Nephron (organoid): ENCODE results near the gene ZSCAN5C.
"Not testable (repeated sequence)": the region's sequence is repeated elsewhere in the genome, so short reads cannot be mapped to it uniquely, and the experiment has no call there.

Experiments used
- H3K27ac Mint-ChIP-seq, 3 experiments: 2 replicates each; pipeline ENCODE4 v1.8.0; 2020; ENCODE audit warnings: mixed read lengths in 3 of 3, mild to moderate bottlenecking in 2 of 3, moderate library complexity in 1 of 3
- H3K27me3 Mint-ChIP-seq: 2 replicates; pipeline ENCODE4 v1.8.0; 2021; ENCODE audit warnings: low read depth, mild to moderate bottlenecking, moderate library complexity, mixed read lengths
- H3K36me3 Mint-ChIP-seq: 2 replicates; pipeline ENCODE4 v1.8.0; 2020; ENCODE audit warnings: low read depth, mixed read lengths
- H3K4me1 Mint-ChIP-seq: 2 replicates; pipeline ENCODE4 v1.8.0; 2020; ENCODE audit warnings: mixed read lengths
- H3K4me3 Mint-ChIP-seq, 3 experiments: 2 replicates each; pipeline ENCODE4 v1.8.0; 2020; ENCODE audit warnings: mild to moderate bottlenecking in 3 of 3, mixed read lengths in 3 of 3, moderate library complexity in 2 of 3
- H3K9me3 Mint-ChIP-seq: 2 replicates; pipeline ENCODE4 v1.8.0; 2020; ENCODE audit warnings: mixed read lengths
- CTCF ChIP-seq, 3 experiments: fragments of 200-600 bp; sonication (generic); IDR thresholded peaks; one replicate each; pipeline ENCODE4 v1.5.0; 2021; ENCODE audit warnings: antibody characterized with exemption in 3 of 3; ENCODE audit not compliant: unreplicated experiment in 3 of 3

ZSCAN5C gene

GRCh38 chr19:56222901-56223300 is 20.8 kb downstream of the ZSCAN5C start:
- H3K36me3 Mint-ChIP-seq, result peaks cover 22% of the 10 kb centered on the region
- no peak overlapping the region for H3K4me3 Mint-ChIP-seq
- no peak overlapping the region for H3K27ac Mint-ChIP-seq
- peaks cover 2% of the 10 kb centered on the region for H3K9me3 Mint-ChIP-seq
- H3K27me3 Mint-ChIP-seq, result peaks cover 5% of the 10 kb centered on the region
- H3K4me1 Mint-ChIP-seq, result no peaks in the 10 kb centered on the region
- TF ChIP-seq CTCF (IDR thresholded peaks at IDR 0.05; ENCODE audit: unreplicated experiment in 3 of 3), result no peak

DNA sequence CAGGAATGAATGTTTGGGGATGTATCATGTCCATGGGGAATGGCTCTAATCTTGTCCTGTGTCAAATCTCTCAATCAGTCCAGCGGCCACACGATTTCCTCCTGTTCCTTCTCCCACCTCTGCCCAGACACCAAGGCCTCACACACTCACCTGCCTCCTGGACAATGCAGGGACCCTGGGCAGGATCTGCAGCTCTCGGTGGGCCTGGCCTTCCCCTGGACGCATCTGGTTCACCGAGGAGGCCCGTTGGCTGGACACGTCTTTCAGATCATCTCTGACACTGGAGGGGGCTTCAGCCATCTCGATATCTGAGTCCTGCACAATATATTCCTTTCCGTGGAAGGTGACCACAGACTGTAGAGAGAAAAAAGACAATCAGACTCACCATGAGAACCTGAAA is 21.4 kb downstream of the ZSCAN5C start:
- Mint-ChIP-seq H3K4me3 (no peak overlapping the region), H3K27me3 (no peaks in the 10 kb centered on the region), H3K27ac (no peak overlapping the region), H3K9me3 (peaks cover 2% of the 10 kb centered on the region), H3K36me3 (peaks cover 22% of the 10 kb centered on the region), H3K4me1 (no peaks in the 10 kb centered on the region)
- TF ChIP-seq CTCF (IDR thresholded peaks at IDR 0.05; ENCODE audit: unreplicated experiment in 3 of 3), result no peak

- peaks cover 4% of the 10 kb centered on the region for H3K27me3 Mint-ChIP-seq
- H3K4me3 Mint-ChIP-seq, result no peak overlapping the region
- H3K9me3 Mint-ChIP-seq, result no peaks in the 10 kb centered on the region
- no peaks in the 10 kb centered on the region for H3K4me1 Mint-ChIP-seq
- peaks cover 5% of the 10 kb centered on the region for H3K36me3 Mint-ChIP-seq
- H3K27ac Mint-ChIP-seq, result no peak overlapping the region
- TF ChIP-seq CTCF (IDR thresholded peaks at IDR 0.05; ENCODE audit: unreplicated experiment in 3 of 3), result no peak
These were observed 43.2 kb downstream of the ZSCAN5C start for GRCh38 chr19:56245121-56245740.

DNA sequence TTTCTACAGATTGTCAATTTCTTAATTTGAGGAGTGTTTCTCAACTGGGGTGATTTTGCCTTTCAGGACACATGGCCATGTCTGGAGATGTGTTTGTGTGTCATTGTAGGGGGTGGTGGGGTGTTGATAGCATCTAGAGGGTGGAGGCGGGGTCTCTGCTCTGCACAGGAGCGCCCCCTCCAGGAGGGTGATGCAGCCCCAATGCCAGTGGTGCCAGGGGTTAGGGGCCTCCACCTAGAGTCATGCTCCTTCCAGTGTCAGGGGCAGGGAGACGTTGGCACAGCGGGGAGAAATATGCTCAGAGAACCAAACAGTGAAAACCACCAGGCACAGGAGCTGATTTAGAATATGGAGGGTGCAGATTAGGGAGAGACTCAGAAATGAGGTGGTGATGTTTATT is 43.7 kb downstream of the ZSCAN5C start:
- not testable (repeated sequence) for H3K4me1 Mint-ChIP-seq, H3K27ac Mint-ChIP-seq, H3K36me3 Mint-ChIP-seq, H3K27me3 Mint-ChIP-seq, H3K4me3 Mint-ChIP-seq, H3K9me3 Mint-ChIP-seq

- not testable (repeated sequence) for H3K9me3 Mint-ChIP-seq, H3K27ac Mint-ChIP-seq, H3K4me1 Mint-ChIP-seq, H3K4me3 Mint-ChIP-seq, H3K27me3 Mint-ChIP-seq
- H3K36me3 Mint-ChIP-seq, result peaks cover 12% of the 10 kb centered on the region
These were observed 46.8 kb downstream of the ZSCAN5C start for GRCh38 chr19:56248736-56249338.

DNA sequence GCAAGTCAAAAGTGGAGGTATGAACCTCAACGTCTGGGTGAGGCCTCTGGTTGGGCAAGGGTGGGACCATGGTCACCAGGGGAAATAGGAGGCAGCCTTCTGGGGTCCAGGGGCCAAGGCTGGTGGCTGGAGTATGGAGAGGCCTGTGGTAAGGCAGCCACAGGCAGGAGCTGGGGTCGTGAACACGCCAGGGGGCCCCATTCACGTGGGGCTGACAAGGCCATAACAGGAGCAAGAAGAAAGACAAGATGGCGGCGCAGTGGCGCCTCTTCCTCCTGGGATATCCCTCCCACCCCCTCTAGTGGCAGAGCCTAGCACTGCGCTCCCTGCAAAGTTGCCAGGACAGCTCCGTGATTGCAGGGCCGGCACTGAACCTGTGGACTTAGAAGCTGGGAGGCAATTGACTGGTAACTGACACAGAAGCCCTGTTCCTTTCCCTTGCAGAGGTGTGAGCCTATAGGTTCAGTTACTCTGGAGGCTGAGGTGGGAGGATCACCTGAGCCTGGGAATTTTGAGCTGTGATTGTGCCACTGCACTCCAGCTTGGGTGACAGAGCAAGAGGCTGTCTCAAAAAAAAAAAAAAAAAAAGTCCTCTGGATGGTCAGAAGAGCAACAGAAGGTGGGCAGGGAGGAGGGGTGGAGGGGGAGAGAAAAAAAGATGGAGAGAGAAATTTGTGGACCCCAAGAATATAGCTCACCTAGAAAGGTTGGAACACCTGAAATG is 50.8 kb downstream of the ZSCAN5C start:
- peak; percentile 67 to 77 (median 69) for TF ChIP-seq CTCF (IDR thresholded peaks at IDR 0.05; ENCODE audit: unreplicated experiment in 3 of 3)
- Mint-ChIP-seq H3K4me1 (no peaks in the 10 kb centered on the region), H3K27ac (peak overlapping the region; percentile 45 to 80 (median 54)), H3K36me3 (peaks cover 7% of the 10 kb centered on the region), H3K27me3 (no peaks in the 10 kb centered on the region), H3K4me3 (no peak overlapping the region), H3K9me3 (peaks cover 5% of the 10 kb centered on the region)

DNA sequence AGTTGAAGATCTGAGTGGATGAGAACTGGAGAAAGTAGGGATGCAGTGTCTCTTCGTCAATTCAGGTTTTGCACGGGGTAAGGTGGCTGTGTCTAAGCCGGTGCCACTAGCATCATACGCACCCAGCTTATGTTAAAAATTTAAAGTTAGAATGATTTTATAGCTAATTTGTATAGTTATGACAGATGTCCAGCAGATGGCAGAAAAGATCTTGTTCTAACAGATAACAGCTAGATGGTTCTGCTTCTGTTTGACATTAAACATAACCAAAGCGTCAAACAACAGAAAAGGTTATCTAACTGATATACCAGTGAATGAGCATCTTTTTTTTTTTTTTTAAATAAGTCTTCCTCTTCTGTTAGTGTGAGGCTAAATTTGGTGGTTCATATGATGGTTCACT is 51.7 kb downstream of the ZSCAN5C start:
- H3K4me1 Mint-ChIP-seq, result no peaks in the 10 kb centered on the region
- H3K4me3 Mint-ChIP-seq, result no peak overlapping the region
- peaks cover 7% of the 10 kb centered on the region for H3K36me3 Mint-ChIP-seq
- no peaks in the 10 kb centered on the region for H3K27me3 Mint-ChIP-seq
- peak; percentile 52 to 56 (median 55) for TF ChIP-seq CTCF (IDR thresholded peaks at IDR 0.05; ENCODE audit: unreplicated experiment in 3 of 3)
- no peak overlapping the region for H3K27ac Mint-ChIP-seq
- peaks cover 5% of the 10 kb centered on the region for H3K9me3 Mint-ChIP-seq
